HepG2 (cell line): ENCODE results near the gene MAPK4. TPM values are rescaled to one million over a fixed set of nuclear protein-coding genes. Genes with fewer than 3 reads are reported as not detected.

Experiments
- polyA plus RNA-seq, 8 experiments: library from polyadenylated mRNA; depleted of rRNA in 3 of 8; stranded (reverse) in 7 of 8; unstranded in 1 of 8; fragments of >200 nt; fragmentation: Illumina TruSeq in 4 of 8; extraction: Trizol in 4 of 8; gene quantifications; 2 replicates each; pipeline versions ENCODE4 v1.2.1 to v1.2.3, GENCODE V29; 2011 to 2016; ENCODE audit warnings: low read depth in 4 of 8, missing spikeins in 1 of 8, mixed read lengths in 1 of 8; ENCODE audit not compliant: insufficient read depth in 1 of 8
- total RNA-seq, 5 experiments: library from RNA; depleted of rRNA; stranded (reverse); fragments of >200 nt; fragmentation: Illumina TruSeq; extraction: Trizol; gene quantifications; 2 replicates each; pipeline ENCODE4 v1.2.3, GENCODE V29; 2016; ENCODE audit warnings: low read depth in 1 of 5

Gene MAPK4
- total and polyA plus RNA-seq, 2 of the 13 experiments (the other 11 are each of a cell fraction or from before 2014, with no cell fraction given): not detected

Other genes starting within 250 kb of the MAPK4 start
- gene SKA1, start 185.0 kb upstream of the MAPK4 start, total RNA-seq (2016; rRNA removed; fragmentation: Illumina TruSeq; extraction: Trizol): 21.3 and 28.3 TPM in 2 replicates
- 3.8 and 5.3 TPM in 2 replicates for gene SKA1, start 185.0 kb upstream of the MAPK4 start, polyA plus RNA-seq (2011; rRNA removed)